HCT116 (cell line): ENCODE data around the gene SGIP1. TPM values are rescaled to one million over a fixed set of nuclear protein-coding genes. Genes with fewer than 3 reads are reported as not detected.
"Not testable (repeated sequence)": the region's sequence is repeated elsewhere in the genome, so short reads cannot be mapped to it uniquely, and the experiment has no call there.

Experiments
- ATAC-seq: fragments of 200-7000 bp; cut with Tn5 transposase; 2 replicates; pipeline ENCODE4 v1.9.1; 2020; ENCODE audit warnings: mild to moderate bottlenecking, moderate library complexity
- BruUV-seq: library from RNA; stranded (reverse); fragments of 400-500 nt; replicated peaks from 2 replicates; lab custom pipeline; 2021; lab: Mats Ljungman, UMichigan
- CTCF ChIA-PET: fragments of 300-600 bp; sonication (Branson Sonifier 250); formaldehyde crosslinking; loops from one replicate; lab custom pipeline; 2021; ENCODE audit warnings: antibody characterized with exemption; lab: Charles Lee
- POLR2A ChIA-PET: fragments of 300-600, 350-600 bp; sonication (Branson Sonifier 250); formaldehyde crosslinking; loops from one replicate; lab custom pipeline; 2021; ENCODE audit warnings: antibody characterized with exemption; lab: Charles Lee
- RAD21 ChIA-PET, 2 experiments: fragments of 300-600 bp; sonication (Branson Sonifier 250); formaldehyde crosslinking; loops; one replicate each; lab custom pipeline; 2023; ENCODE audit warnings: low total read pairs in 2 of 2; ENCODE audit not compliant: uncharacterized antibody in 2 of 2, unreplicated experiment in 2 of 2, low non-redundant PET in 1 of 2; lab: Charles Lee
- DNase-seq: peaks from one replicate; pipeline ENCODE4 v3.0.0-alpha.2; 2010; ENCODE audit warnings: low read depth, low spot score
- H2AFZ ChIP-seq: fragments of 200-600 bp; shearing (Covaris generic), sonication (generic); 2 replicates; pipeline ENCODE4 v1.6.1; 2017; ENCODE audit warnings: low read depth, mixed run types, mixed read lengths, antibody characterized with exemption, low read length; ENCODE audit not compliant: poor library complexity, severe bottlenecking
- H3K27ac ChIP-seq: 2 replicates; pipeline ENCODE4 v1.5.1; 2012; ENCODE audit warnings: low read depth, low read length
- H3K27me3 ChIP-seq: fragments of 200-600 bp; sonication (generic); 2 replicates; pipeline ENCODE4 v1.6.1; 2016; ENCODE audit warnings: mixed run types, low read length, mixed read lengths; ENCODE audit not compliant: insufficient read depth
- H3K36me3 ChIP-seq, 2 experiments: fragments of 200-500 bp in 1 of 2; fragments of 200-600 bp in 1 of 2; sonication (Bioruptor generic) in 1 of 2; sonication (generic) in 1 of 2; 2 replicates each; pipeline versions ENCODE4 v1.5.1 to v1.6.1; 2014 to 2016; ENCODE audit warnings: low read length in 2 of 2, inconsistent platforms in 1 of 2, mixed read lengths in 1 of 2, mixed run types in 1 of 2; ENCODE audit not compliant: insufficient read depth in 2 of 2, control insufficient read depth in 1 of 2
- H3K4me1 ChIP-seq, 2 experiments: fragments of 200-600 bp in 1 of 2; sonication (generic) in 1 of 2; 2 replicates each; pipeline versions ENCODE4 v1.5.1 to v1.6.1; 2012 to 2017; ENCODE audit warnings: low read length in 2 of 2, inconsistent platforms in 1 of 2, mild to moderate bottlenecking in 1 of 2, mixed read lengths in 1 of 2, mixed run types in 1 of 2, moderate library complexity in 1 of 2; ENCODE audit not compliant: insufficient read depth in 2 of 2, control insufficient read depth in 1 of 2
- H3K4me2 ChIP-seq: fragments of 200-600 bp; sonication (generic); 2 replicates; pipeline ENCODE4 v1.6.1; 2017; ENCODE audit warnings: mixed run types, low read length, mixed read lengths
- H3K4me3 ChIP-seq, 2 experiments: fragments of 200-600 bp in 1 of 2; sonication (generic) in 1 of 2; replicated peaks in 1 of 2; 2 replicates each; pipeline ENCODE4 v1.5.1; 2011 to 2016; ENCODE audit warnings: low read length in 2 of 2, control low read depth in 1 of 2, low read depth in 1 of 2, mild to moderate bottlenecking in 1 of 2, mixed read lengths in 1 of 2, mixed run types in 1 of 2
- H3K79me2 ChIP-seq: fragments of 200-600 bp; sonication (generic); 2 replicates; pipeline ENCODE4 v1.6.1; 2017; ENCODE audit warnings: mild to moderate bottlenecking, mixed run types, low read length, moderate library complexity, mixed read lengths; ENCODE audit not compliant: insufficient read depth
- H3K9ac ChIP-seq: fragments of 200-600 bp; sonication (generic); 2 replicates; pipeline ENCODE4 v1.6.1; 2016; ENCODE audit warnings: low read length, mixed read lengths
- H3K9me2 ChIP-seq: fragments of 200-600 bp; sonication (generic), shearing (Covaris generic); 2 replicates; pipeline ENCODE4 v1.6.1; 2017; ENCODE audit warnings: mixed run types, mild to moderate bottlenecking, moderate library complexity; ENCODE audit not compliant: insufficient read depth
- H3K9me3 ChIP-seq, 2 experiments: fragments of 200-500 bp in 1 of 2; fragments of 200-600 bp in 1 of 2; sonication (Bioruptor generic) in 1 of 2; sonication (generic) in 1 of 2; 2 replicates each; pipeline ENCODE4 v1.6.1; 2014 to 2017; ENCODE audit warnings: low read length in 2 of 2, mixed read lengths in 2 of 2, inconsistent platforms in 1 of 2, low read depth in 1 of 2, mild to moderate bottlenecking in 1 of 2, mixed run types in 1 of 2, moderate library complexity in 1 of 2; ENCODE audit not compliant: control insufficient read depth in 1 of 2, insufficient read depth in 1 of 2
- H4K20me1 ChIP-seq: fragments of 200-600 bp; sonication (generic), shearing (Covaris generic); 2 replicates; pipeline ENCODE4 v1.6.1; 2017; ENCODE audit warnings: mixed run types, mild to moderate bottlenecking, moderate library complexity; ENCODE audit not compliant: insufficient read depth
- CTCF ChIP-seq, 3 experiments: fragments of 200-600 bp in 1 of 3; sonication (generic) in 1 of 3; IDR thresholded peaks in 2 of 3; conservative IDR thresholded peaks in 1 of 3; 2 replicates each; pipeline ENCODE4 v1.5.1; 2012 to 2017; ENCODE audit warnings: low read depth in 2 of 3, low read length in 2 of 3, antibody characterized with exemption in 1 of 3, borderline replicate concordance in 1 of 3, control low read depth in 1 of 3, mild to moderate bottlenecking in 1 of 3, mixed read lengths in 1 of 3, mixed run types in 1 of 3, moderate library complexity in 1 of 3; ENCODE audit not compliant: insufficient read depth in 1 of 3
- EGR1 ChIP-seq: IDR thresholded peaks from 2 replicates; pipeline ENCODE4 v1.6.1; 2012; ENCODE audit warnings: low read depth
- ELF1 ChIP-seq: IDR thresholded peaks from 2 replicates; pipeline ENCODE4 v1.6.1; 2012; ENCODE audit warnings: low read depth, borderline replicate concordance
- EZH2phosphoT487 ChIP-seq: fragments of 200-600 bp; IDR thresholded peaks from 2 replicates; pipeline ENCODE4 v1.6.1; 2018; ENCODE audit warnings: antibody characterized with exemption, borderline replicate concordance
- FOSL1 ChIP-seq: IDR thresholded peaks from 2 replicates; pipeline ENCODE4 v1.6.1; 2012; ENCODE audit warnings: low read depth
- MAX ChIP-seq: IDR thresholded peaks from 2 replicates; pipeline ENCODE4 v1.6.1; 2012
- POLR2A ChIP-seq: IDR thresholded peaks from 2 replicates; pipeline ENCODE4 v1.7.0; 2011; ENCODE audit warnings: borderline replicate concordance; ENCODE audit not compliant: insufficient read depth, insufficient read length; ENCODE audit errors: extremely low read depth
- POLR2AphosphoS5 ChIP-seq: IDR thresholded peaks from 2 replicates; pipeline ENCODE4 v1.6.1; 2011; ENCODE audit warnings: mild to moderate bottlenecking, low read depth, low read length, moderate library complexity
- RAD21 ChIP-seq: IDR thresholded peaks from 2 replicates; pipeline ENCODE4 v1.6.1; 2012; ENCODE audit warnings: low read depth, mild to moderate bottlenecking
- REST ChIP-seq: IDR thresholded peaks from 2 replicates; pipeline ENCODE4 v1.6.1; 2012; ENCODE audit warnings: low read depth
- SIN3A ChIP-seq: IDR thresholded peaks from 2 replicates; pipeline ENCODE4 v1.6.1; 2012; ENCODE audit warnings: low read depth
- YY1 ChIP-seq: IDR thresholded peaks from 2 replicates; pipeline ENCODE4 v1.6.1; 2011; ENCODE audit warnings: low read length, low read depth, moderate library complexity, mild to moderate bottlenecking; ENCODE audit not compliant: insufficient replicate concordance; ENCODE audit errors: extremely low read depth
- ZNF274 ChIP-seq: fragments of 200-500 bp; sonication (Bioruptor generic); IDR thresholded peaks from 2 replicates; pipeline ENCODE4 v1.6.1; 2014; ENCODE audit warnings: mild to moderate bottlenecking, low read depth, low read length, inconsistent platforms
- intact Hi-C: fragments of 100-400 bp; cut with micrococcal nuclease; formaldehyde crosslinking; loops from 2 replicates; pipeline ENCODE4 v1.10.0; 2022
- total RNA-seq: library from RNA; stranded (reverse); gene quantifications from one replicate; pipeline ENCODE4 v1.2.1, GENCODE V29; 2021; ENCODE audit not compliant: unreplicated experiment

SGIP1 gene
- total RNA-seq, 1 experiment from 2014 or later = 0.15 TPM

- H3K36me3 ChIP-seq, H3K4me2 ChIP-seq, H3K27me3 ChIP-seq, BruUV-seq, H3K9me2 ChIP-seq, CTCF ChIA-PET, H2AFZ ChIP-seq, H3K27ac ChIP-seq, RAD21 ChIA-PET, H3K9ac ChIP-seq, ATAC-seq, H4K20me1 ChIP-seq, DNase-seq, POLR2A ChIA-PET, H3K9me3 ChIP-seq, H3K4me3 ChIP-seq, H3K4me1 ChIP-seq, H3K79me2 ChIP-seq: not testable (repeated sequence)
- intact Hi-C loops = loop anchor here (5.0 to 10.0 kb wide), 2 partner anchors 226 to 774 kb away; no protein-coding TSS in a partner anchor
Observed at GRCh38 chr1:66728716-66729115, 194.8 kb downstream of the SGIP1 start.

- no TSS peak for BruUV-seq
- Histone ChIP-seq H3K9me2 (no peaks in the 10 kb centered on the region), H3K27ac (no peak overlapping the region), H3K36me3 (no peaks in the 10 kb centered on the region), H3K9me3 (no peaks in the 10 kb centered on the region), H2AFZ (no peak overlapping the region), H4K20me1 (no peaks in the 10 kb centered on the region), H3K4me1 (peaks cover 0 to 11% of the 10 kb centered on the region in 2 experiments; a peak in 1 of 4 replicates), H3K4me3 (no peak overlapping the region), H3K79me2 (no peaks in the 10 kb centered on the region), H3K27me3 (no peaks in the 10 kb centered on the region), H3K4me2 (no peak overlapping the region), H3K9ac (no peak overlapping the region)
- intact Hi-C loops = loop anchor here (5.0 to 10.0 kb wide), 2 partner anchors 227 to 774 kb away; no protein-coding TSS in a partner anchor
- DNase-seq (no peak), ATAC-seq (no peak)
- ChIA-PET POLR2A (no interaction called here), RAD21 (no interaction called here), CTCF (no interaction called here)
- no peak for TF ChIP-seq REST
- TF ChIP-seq ELF1 = no peak
- TF ChIP-seq POLR2A = no peak
- no peak for TF ChIP-seq CTCF (IDR thresholded peaks at IDR 0.05 in 2 of 3, conservative IDR thresholded peaks at IDR 0.05 in 1 of 3; ENCODE audit: borderline replicate concordance in 1 of 3, insufficient read depth in 1 of 3, low read depth in 2 of 3, low read length in 2 of 3)
- no peak for TF ChIP-seq SIN3A
- TF ChIP-seq ZNF274 = no peak
- no peak for TF ChIP-seq YY1
- no peak for TF ChIP-seq RAD21
- no peak for TF ChIP-seq MAX
- TF ChIP-seq FOSL1 = no peak
- no peak for TF ChIP-seq EGR1
- TF ChIP-seq EZH2phosphoT487 = no peak
- TF ChIP-seq POLR2AphosphoS5 = no peak
Observed at GRCh38 chr1:66729119-66729518, 195.2 kb downstream of the SGIP1 start.
